ENCODE measurements around the gene PLET1. TPM values are rescaled to one million over a fixed set of nuclear protein-coding genes. Genes with fewer than 3 reads are reported as not detected.

Gene PLET1
- total and polyA plus RNA-seq, 9 of the 15 experiments (the other 6 are each of a cell fraction or from before 2014, with no cell fraction given), result not detected

DNA sequence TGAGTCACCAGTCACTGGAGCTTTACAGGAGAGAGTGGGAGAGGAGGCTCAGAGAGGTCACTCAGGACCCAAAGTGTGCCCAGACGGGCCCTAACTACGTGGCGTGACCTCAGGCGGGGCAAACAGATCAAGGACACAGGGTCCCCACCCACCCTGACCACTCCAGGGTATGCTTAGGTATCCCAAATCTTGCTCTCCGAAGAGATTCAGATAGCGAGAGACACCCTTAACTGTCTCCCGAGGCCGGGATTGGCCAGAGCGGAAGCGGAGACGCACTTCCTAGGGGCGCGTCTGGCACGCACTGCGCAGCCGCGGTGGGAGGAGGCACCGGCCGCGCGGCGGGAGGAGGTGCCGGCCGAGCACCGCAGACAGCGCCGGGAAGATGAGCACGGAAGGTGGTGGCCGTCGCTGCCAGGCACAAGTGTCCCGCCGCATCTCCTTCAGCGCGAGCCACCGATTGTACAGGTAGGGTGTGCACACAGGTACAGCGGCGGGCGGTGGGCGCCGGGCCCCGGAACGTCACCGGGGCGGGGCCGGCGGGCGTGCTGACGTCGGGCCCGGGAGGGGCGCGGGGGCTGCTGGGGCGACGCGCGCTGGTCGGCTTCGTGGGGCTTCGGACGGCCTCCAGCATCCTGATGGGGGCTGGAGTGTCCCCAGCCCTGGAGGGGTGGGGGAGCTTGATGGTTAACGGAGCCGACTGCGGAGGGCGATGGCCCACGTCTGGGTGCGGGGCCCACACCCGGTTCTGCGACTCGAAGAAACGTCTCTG lies 34.4 kb downstream of the PLET1 start, which contains the start of gene PTS (continued):
- TF ChIP-seq EWSR1 (IDR thresholded peaks at IDR 0.05; ENCODE audit: borderline replicate concordance, low read depth, partially characterized antibody) (no peak), JUN (IDR thresholded peaks at IDR 0.05; ENCODE audit: borderline replicate concordance, low read depth, low read length) (no peak), JUN (CRISPR knock-in tag; IDR thresholded peaks at IDR 0.05; ENCODE audit: borderline replicate concordance) (peak; percentile 25; the same call in 1 of the 2 replicates), NR3C1 (CRISPR knock-in tag; IDR thresholded peaks at IDR 0.05) (no peak), ZNF780A (CRISPR knock-in tag; IDR thresholded peaks at IDR 0.05) (no peak), POLR3A (IDR thresholded peaks at IDR 0.05; ENCODE audit: borderline replicate concordance, extremely low read depth, insufficient read depth, insufficient read length) (no peak), SMC3 (conservative IDR thresholded peaks at IDR 0.05; ENCODE audit: insufficient read depth, low read depth, low read length) (no peak), DIDO1 (tag; IDR thresholded peaks at IDR 0.05; ENCODE audit: low read depth) (no peak), ZNF699 (CRISPR knock-in tag; IDR thresholded peaks at IDR 0.05; ENCODE audit: insufficient replicate concordance) (no peak), TBP (optimal IDR thresholded peaks at IDR 0.05; ENCODE audit: low read depth, low read length) (peak; percentile 24), PTBP1 (IDR thresholded peaks at IDR 0.05; ENCODE audit: low read depth, low read length) (no peak), YBX1 (IDR thresholded peaks at IDR 0.05) (no peak), TCF7 (IDR thresholded peaks at IDR 0.05; ENCODE audit: borderline replicate concordance) (no peak), BACH1 (tag; IDR thresholded peaks at IDR 0.05) (no peak), ZNF75A (CRISPR knock-in tag; IDR thresholded peaks at IDR 0.05) (no peak; the same call in 1 of the 2 replicates), TCF3 (CRISPR knock-in tag; IDR thresholded peaks at IDR 0.05) (no peak), HNRNPLL (IDR thresholded peaks at IDR 0.05; ENCODE audit: low read depth, low read length, poor library complexity, severe bottlenecking) (peak; percentile 56), ETV6 (IDR thresholded peaks at IDR 0.05; ENCODE audit: borderline replicate concordance in 1 of 2, low read depth in 2 of 2, low read length in 1 of 2) (no peak), ETV6 (CRISPR knock-in tag; IDR thresholded peaks at IDR 0.05; ENCODE audit: borderline replicate concordance) (no peak)
- TF ChIP-seq, protein P1, sequence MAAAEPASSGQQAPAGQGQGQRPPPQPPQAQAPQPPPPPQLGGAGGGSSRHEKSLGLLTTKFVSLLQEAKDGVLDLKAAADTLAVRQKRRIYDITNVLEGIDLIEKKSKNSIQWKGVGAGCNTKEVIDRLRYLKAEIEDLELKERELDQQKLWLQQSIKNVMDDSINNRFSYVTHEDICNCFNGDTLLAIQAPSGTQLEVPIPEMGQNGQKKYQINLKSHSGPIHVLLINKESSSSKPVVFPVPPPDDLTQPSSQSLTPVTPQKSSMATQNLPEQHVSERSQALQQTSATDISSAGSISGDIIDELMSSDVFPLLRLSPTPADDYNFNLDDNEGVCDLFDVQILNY (CRISPR knock-in tag; IDR thresholded peaks at IDR 0.05), result no peak
- TF ChIP-seq, protein P2, sequence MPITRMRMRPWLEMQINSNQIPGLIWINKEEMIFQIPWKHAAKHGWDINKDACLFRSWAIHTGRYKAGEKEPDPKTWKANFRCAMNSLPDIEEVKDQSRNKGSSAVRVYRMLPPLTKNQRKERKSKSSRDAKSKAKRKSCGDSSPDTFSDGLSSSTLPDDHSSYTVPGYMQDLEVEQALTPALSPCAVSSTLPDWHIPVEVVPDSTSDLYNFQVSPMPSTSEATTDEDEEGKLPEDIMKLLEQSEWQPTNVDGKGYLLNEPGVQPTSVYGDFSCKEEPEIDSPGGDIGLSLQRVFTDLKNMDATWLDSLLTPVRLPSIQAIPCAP (CRISPR knock-in tag; IDR thresholded peaks at IDR 0.05; ENCODE audit: borderline replicate concordance), result no peak
- TF ChIP-seq, protein P3, sequence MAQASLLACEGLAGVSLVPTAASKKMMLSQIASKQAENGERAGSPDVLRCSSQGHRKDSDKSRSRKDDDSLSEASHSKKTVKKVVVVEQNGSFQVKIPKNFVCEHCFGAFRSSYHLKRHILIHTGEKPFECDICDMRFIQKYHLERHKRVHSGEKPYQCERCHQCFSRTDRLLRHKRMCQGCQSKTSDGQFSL (CRISPR knock-in tag; IDR thresholded peaks at IDR 0.05), result peak; percentile 48
- TF ChIP-seq, protein P3 (tag; IDR thresholded peaks at IDR 0.05), result no peak
- TF ChIP-seq, protein P4, sequence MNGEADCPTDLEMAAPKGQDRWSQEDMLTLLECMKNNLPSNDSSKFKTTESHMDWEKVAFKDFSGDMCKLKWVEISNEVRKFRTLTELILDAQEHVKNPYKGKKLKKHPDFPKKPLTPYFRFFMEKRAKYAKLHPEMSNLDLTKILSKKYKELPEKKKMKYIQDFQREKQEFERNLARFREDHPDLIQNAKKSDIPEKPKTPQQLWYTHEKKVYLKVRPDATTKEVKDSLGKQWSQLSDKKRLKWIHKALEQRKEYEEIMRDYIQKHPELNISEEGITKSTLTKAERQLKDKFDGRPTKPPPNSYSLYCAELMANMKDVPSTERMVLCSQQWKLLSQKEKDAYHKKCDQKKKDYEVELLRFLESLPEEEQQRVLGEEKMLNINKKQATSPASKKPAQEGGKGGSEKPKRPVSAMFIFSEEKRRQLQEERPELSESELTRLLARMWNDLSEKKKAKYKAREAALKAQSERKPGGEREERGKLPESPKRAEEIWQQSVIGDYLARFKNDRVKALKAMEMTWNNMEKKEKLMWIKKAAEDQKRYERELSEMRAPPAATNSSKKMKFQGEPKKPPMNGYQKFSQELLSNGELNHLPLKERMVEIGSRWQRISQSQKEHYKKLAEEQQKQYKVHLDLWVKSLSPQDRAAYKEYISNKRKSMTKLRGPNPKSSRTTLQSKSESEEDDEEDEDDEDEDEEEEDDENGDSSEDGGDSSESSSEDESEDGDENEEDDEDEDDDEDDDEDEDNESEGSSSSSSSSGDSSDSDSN (IDR thresholded peaks at IDR 0.05; ENCODE audit: borderline replicate concordance in 1 of 2, low read depth in 2 of 2, low read length in 2 of 2), result no peak
